GF-D8 (cell line): Measurements from ENCODE around the gene INTS6.

Source experiments
- DNase-seq: peaks from one replicate; lab custom pipeline; 2025; lab: John Stamatoyannopoulos, UW

The INTS6 gene

DNA sequence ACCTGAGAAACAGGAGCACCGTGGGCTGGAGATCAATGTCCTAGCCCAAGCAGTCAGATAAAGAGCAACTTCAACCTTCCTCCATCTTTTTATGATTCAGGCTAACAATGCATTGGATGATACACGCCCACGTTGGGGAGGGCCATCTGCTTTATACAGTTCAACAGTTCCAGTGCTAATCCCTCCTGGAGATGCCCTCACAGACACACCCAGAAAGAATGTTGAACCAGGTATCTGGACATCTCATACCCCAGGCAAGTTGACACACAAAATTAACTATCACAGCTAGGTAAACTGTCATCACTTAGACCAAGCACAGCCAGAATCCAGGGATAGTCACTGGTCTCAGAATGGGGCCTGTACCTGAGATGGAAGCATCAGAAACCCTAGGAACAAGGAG is 134.0 kb downstream of the INTS6 start:
- no peak for DNase-seq

DNA sequence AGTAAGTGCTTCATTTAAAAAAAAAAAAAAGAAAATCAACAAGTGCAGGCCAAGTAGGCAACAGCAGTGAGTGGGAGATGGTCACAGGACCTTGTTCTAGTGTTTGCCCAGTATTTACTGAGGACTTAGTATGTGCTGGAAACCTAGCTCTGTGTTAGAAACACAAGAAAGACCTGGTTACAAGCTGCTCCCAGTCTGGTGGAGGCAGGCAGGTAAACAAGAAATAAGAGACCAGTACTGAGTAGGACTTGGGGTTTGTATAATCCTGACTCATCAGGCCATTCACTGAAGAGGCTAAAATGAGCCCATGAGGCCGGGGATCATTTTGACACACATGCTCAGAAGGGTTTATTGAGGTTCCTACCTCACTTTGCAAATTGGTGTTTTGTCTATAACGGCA is 134.8 kb downstream of the INTS6 start:
- DNase-seq = no peak

DNA sequence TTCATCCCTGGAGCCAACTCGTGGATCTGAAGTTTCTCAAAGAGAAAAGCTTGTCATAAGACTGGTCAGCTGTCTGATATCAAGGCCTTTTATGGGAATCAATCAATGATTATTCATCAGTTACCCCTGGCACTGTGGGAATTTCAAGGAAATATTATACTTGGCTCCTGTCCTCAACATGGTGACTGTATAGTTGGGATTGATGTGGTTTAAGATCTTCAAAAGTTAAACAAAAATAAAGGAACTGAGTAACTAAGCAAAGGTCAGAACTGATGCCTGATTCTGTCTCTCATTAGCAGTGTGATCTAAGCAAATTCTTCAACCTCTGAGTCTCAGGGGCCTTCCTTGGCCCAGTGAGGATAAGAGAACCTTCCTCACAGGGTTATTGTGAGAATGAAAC is 135.6 kb downstream of the INTS6 start:
- DNase-seq = no peak

DNA sequence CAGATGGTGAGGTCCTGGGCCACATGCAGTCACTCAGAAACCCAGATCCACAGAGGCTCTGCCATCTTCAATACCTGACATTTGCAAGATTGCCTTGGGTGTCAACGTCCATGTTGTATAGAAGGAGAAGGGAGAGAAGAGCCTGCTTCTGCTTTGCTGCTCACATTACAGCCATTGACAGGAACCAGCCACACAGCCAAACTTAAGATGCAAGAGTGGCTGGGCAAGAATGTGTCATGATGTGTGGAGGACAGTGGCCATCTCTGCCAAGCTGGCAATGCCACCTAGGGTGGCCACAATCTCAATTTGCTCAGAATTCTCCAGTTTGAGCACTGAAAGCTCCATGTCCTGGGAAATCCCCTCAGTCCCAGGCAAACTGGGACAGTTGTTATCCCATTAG is 139.2 kb downstream of the INTS6 start:
- DNase-seq = no peak

DNA sequence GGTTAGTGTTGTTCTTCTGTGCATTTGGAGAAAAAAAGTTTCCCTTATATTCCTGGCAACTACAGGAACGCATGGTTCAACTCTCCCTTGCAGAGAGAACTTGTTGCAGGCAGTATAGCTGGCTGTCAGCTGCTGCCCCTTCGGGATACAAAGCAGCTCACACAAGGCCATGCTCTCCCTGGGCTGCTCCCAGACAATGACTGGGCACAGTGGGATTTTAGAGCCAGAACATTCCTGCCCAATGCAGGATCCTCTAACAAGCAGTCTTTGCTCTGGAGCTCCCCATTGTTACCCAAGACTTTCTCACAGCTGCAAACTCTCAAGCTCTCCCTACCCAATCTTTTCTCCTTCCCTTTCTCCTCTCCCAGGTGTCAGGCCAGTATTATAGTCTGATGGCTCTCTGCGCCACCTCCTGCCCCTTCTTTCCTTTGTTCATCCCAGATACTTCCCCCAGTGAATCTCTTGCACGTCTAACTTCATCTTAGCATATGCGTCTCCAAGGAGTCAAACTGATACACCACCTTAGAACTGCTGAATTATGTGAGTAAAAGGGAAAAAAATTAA is 140.8 kb downstream of the INTS6 start:
- DNase-seq = no peak
